ENCODE measurements around the gene SNX9. TPM values are rescaled to one million over a fixed set of nuclear protein-coding genes. Genes with fewer than 3 reads are reported as not detected.

Gene SNX9
- total RNA-seq, 1 donor from 2014 or later: 65.0 TPM

GRCh38 chr6:157961153-157961831 is 138.2 kb downstream of the SNX9 start:
- no peak for TF ChIP-seq CTCF (IDR thresholded peaks at IDR 0.05)
- DNase-seq (ENCODE audit: extremely low spot score, unreplicated experiment): peak; percentile 7
- Mint-ChIP-seq H3K4me3 (ENCODE audit: unreplicated experiment) (no peak overlapping the region), H3K36me3 (ENCODE audit: unreplicated experiment) (peaks cover 8% of the 10 kb centered on the region), H3K9me3 (ENCODE audit: unreplicated experiment) (peaks cover 18% of the 10 kb centered on the region), H3K4me1 (ENCODE audit: unreplicated experiment) (peaks cover 33% of the 10 kb centered on the region), H3K27me3 (ENCODE audit: unreplicated experiment) (no peaks in the 10 kb centered on the region), H3K27ac (ENCODE audit: unreplicated experiment) (peak overlapping the region; percentile 96)

- peaks cover 33% of the 10 kb centered on the region for H3K4me1 Mint-ChIP-seq (ENCODE audit: unreplicated experiment)
- H3K9me3 Mint-ChIP-seq (ENCODE audit: unreplicated experiment): peaks cover 15% of the 10 kb centered on the region
- TF ChIP-seq CTCF (IDR thresholded peaks at IDR 0.05): no peak
- H3K4me3 Mint-ChIP-seq (ENCODE audit: unreplicated experiment): no peak overlapping the region
- peaks cover 8% of the 10 kb centered on the region for H3K36me3 Mint-ChIP-seq (ENCODE audit: unreplicated experiment)
- H3K27me3 Mint-ChIP-seq (ENCODE audit: unreplicated experiment): no peaks in the 10 kb centered on the region
- peak; percentile 34 for DNase-seq (ENCODE audit: extremely low spot score, unreplicated experiment)
- H3K27ac Mint-ChIP-seq (ENCODE audit: unreplicated experiment): peak overlapping the region; percentile 96
Measured at GRCh38 chr6:157961832-157962575, 139.0 kb downstream of the SNX9 start.

GRCh38 chr6:157962601-157963302 is 139.7 kb downstream of the SNX9 start:
- Mint-ChIP-seq H3K4me3 (ENCODE audit: unreplicated experiment) (peak overlapping the region; percentile 5), H3K4me1 (ENCODE audit: unreplicated experiment) (peaks cover 33% of the 10 kb centered on the region), H3K27me3 (ENCODE audit: unreplicated experiment) (no peaks in the 10 kb centered on the region), H3K36me3 (ENCODE audit: unreplicated experiment) (peaks cover 8% of the 10 kb centered on the region), H3K27ac (ENCODE audit: unreplicated experiment) (peak overlapping the region; percentile 96), H3K9me3 (ENCODE audit: unreplicated experiment) (peaks cover 15% of the 10 kb centered on the region)
- no peak for DNase-seq (ENCODE audit: extremely low spot score, unreplicated experiment)
- no peak for TF ChIP-seq CTCF (IDR thresholded peaks at IDR 0.05)

DNA sequence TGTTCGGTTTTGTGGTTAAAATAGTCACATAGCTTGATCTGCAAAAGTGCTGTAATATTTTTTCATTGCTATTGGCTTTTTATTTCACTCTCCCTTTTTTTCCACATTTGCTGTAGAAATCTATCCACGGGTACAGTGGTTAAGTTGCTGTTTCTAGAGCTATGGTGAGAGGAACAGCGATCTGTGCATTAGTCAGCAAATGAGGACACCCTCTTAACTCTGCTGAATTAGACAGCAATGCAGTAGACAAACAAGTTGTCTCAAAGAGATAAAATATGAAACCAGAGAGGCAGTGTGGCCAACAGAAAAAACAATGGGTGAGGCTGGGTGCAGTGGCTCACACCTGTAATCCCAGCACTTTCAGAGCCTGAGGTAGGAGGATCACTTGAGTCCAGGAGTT is 141.1 kb downstream of the SNX9 start:
- Mint-ChIP-seq H3K9me3 (ENCODE audit: unreplicated experiment) (peaks cover 8% of the 10 kb centered on the region), H3K27me3 (ENCODE audit: unreplicated experiment) (no peaks in the 10 kb centered on the region), H3K36me3 (ENCODE audit: unreplicated experiment) (peaks cover 4% of the 10 kb centered on the region), H3K27ac (ENCODE audit: unreplicated experiment) (peak overlapping the region; percentile 96), H3K4me3 (ENCODE audit: unreplicated experiment) (no peak overlapping the region), H3K4me1 (ENCODE audit: unreplicated experiment) (peaks cover 39% of the 10 kb centered on the region)
- no peak for TF ChIP-seq CTCF (IDR thresholded peaks at IDR 0.05)
- no peak for DNase-seq (ENCODE audit: extremely low spot score, unreplicated experiment)

- Mint-ChIP-seq H3K27me3 (ENCODE audit: unreplicated experiment) (no peaks in the 10 kb centered on the region), H3K27ac (ENCODE audit: unreplicated experiment) (no peak overlapping the region), H3K36me3 (ENCODE audit: unreplicated experiment) (no peaks in the 10 kb centered on the region), H3K4me3 (ENCODE audit: unreplicated experiment) (no peak overlapping the region), H3K9me3 (ENCODE audit: unreplicated experiment) (no peaks in the 10 kb centered on the region), H3K4me1 (ENCODE audit: unreplicated experiment) (peaks cover 42% of the 10 kb centered on the region)
- TF ChIP-seq CTCF (IDR thresholded peaks at IDR 0.05): no peak
- no peak for DNase-seq (ENCODE audit: extremely low spot score, unreplicated experiment)
Measured at GRCh38 chr6:157965387-157965786, 142.3 kb downstream of the SNX9 start.
